K562 (cell line): ENCODE data around the gene UIMC1. TPM values are rescaled to one million over a fixed set of nuclear protein-coding genes. Genes with fewer than 3 reads are reported as not detected.

Source experiments
- ATAC-seq: fragments of 200-7000 bp; cut with Tn5 transposase; 3 replicates; pipeline ENCODE4 v1.9.1; 2020; ENCODE audit warnings: moderate library complexity
- BruUV-seq: library from RNA; stranded (reverse); fragments of 400-500 nt; replicated peaks from 2 replicates; lab custom pipeline; 2021; lab: Mats Ljungman, UMichigan
- CTCF ChIA-PET: fragments of 300-600 bp; formaldehyde crosslinking; extraction: SDS; loops from one replicate; lab custom pipeline; 2021; ENCODE audit warnings: low intra/inter-chr PET ratio; lab: Yijun Ruan, JAX
- POLR2A ChIA-PET: fragments of 300-600, 350-650 bp; sonication (Branson Sonifier 250); formaldehyde crosslinking; extraction: SDS; loops from one replicate; lab custom pipeline; 2021; ENCODE audit warnings: antibody characterized with exemption, inconsistent platforms; lab: Yijun Ruan, JAX
- DNase-seq, 4 experiments: peaks; one replicate each; pipeline versions ENCODE4 v3.0.0 to v3.0.0-alpha.2; 2011 to 2018; ENCODE audit warnings: low spot score in 3 of 4, mixed read lengths in 3 of 4; ENCODE audit errors: extremely low read depth in 1 of 4
- FAIRE-seq: peaks from 2 replicates; lab custom pipeline; 2011; peaks lifted over from hg19 to GRCh38; lab: Jason Lieb, UNC
- H2AFZ ChIP-seq: 2 replicates; pipeline ENCODE4 v1.6.0; 2011; ENCODE audit warnings: low read depth, low read length, control low read depth, inconsistent platforms
- H3K27ac ChIP-seq: fragments of 200-600 bp; 3 replicates; pipeline ENCODE4 v1.8.0; 2011; ENCODE audit warnings: low read depth, mild to moderate bottlenecking, control low read depth, inconsistent platforms, low read length, moderate library complexity, mixed read lengths; ENCODE audit errors: extremely low read depth
- H3K27me3 ChIP-seq, 2 experiments: fragments of 300-600 bp in 1 of 2; 2 replicates in 1 of 2; 3 replicates in 1 of 2; pipeline versions ENCODE4 v1.6.0 to v1.8.0; 2011; ENCODE audit warnings: inconsistent platforms in 2 of 2, low read length in 2 of 2, mild to moderate bottlenecking in 1 of 2, mixed read lengths in 1 of 2, moderate library complexity in 1 of 2; ENCODE audit not compliant: control insufficient read depth in 2 of 2, insufficient read depth in 2 of 2
- H3K36me3 ChIP-seq: fragments of 300-600 bp; 3 replicates; pipeline ENCODE4 v1.8.0; 2011; ENCODE audit warnings: mild to moderate bottlenecking, low read length, inconsistent platforms; ENCODE audit not compliant: control insufficient read depth, insufficient read depth
- H3K4me1 ChIP-seq, 2 experiments: fragments of 200-600 bp in 1 of 2; replicated peaks in 1 of 2; 2 replicates in 1 of 2; 3 replicates in 1 of 2; pipeline versions ENCODE4 v1.5.1 to v1.8.0; 2011; ENCODE audit warnings: inconsistent platforms in 2 of 2, low read length in 2 of 2, mild to moderate bottlenecking in 1 of 2, mixed read lengths in 1 of 2, moderate library complexity in 1 of 2; ENCODE audit not compliant: control insufficient read depth in 2 of 2, insufficient read depth in 2 of 2
- H3K4me2 ChIP-seq: 2 replicates; pipeline ENCODE4 v1.6.1; 2011; ENCODE audit warnings: low read length, control low read depth, inconsistent platforms, mixed read lengths; ENCODE audit not compliant: insufficient read depth
- H3K4me3 ChIP-seq: fragments of 200-600 bp; sonication (generic), shearing (Covaris generic); 2 replicates; pipeline ENCODE4 v1.5.1; 2016; ENCODE audit warnings: control low read depth, inconsistent platforms
- H3K79me2 ChIP-seq: fragments of 200-600 bp; 3 replicates; pipeline ENCODE4 v1.8.0; 2011; ENCODE audit warnings: low read length, inconsistent platforms; ENCODE audit not compliant: control insufficient read depth, insufficient read depth
- H3K9ac ChIP-seq, 2 experiments: 2 replicates each; pipeline versions ENCODE4 v1.6.0 to v1.6.1; 2011; ENCODE audit warnings: low read depth in 2 of 2, low read length in 2 of 2, control low read depth in 1 of 2, inconsistent platforms in 1 of 2, mild to moderate bottlenecking in 1 of 2, mixed read lengths in 1 of 2; ENCODE audit not compliant: insufficient read depth in 1 of 2
- H3K9me1 ChIP-seq: one replicate; pipeline ENCODE4 v1.6.0; 2011; ENCODE audit warnings: inconsistent platforms, mild to moderate bottlenecking, low read length, moderate library complexity; ENCODE audit not compliant: control insufficient read depth, insufficient read depth
- H3K9me3 ChIP-seq: replicated peaks from 2 replicates; pipeline ENCODE4 v1.5.1; 2011; ENCODE audit warnings: low read depth, low read length, inconsistent platforms; ENCODE audit not compliant: control insufficient read depth, insufficient read depth
- H4K20me1 ChIP-seq: replicated peaks from 2 replicates; pipeline ENCODE4 v1.6.1; 2011; ENCODE audit warnings: low read length, inconsistent platforms, mixed read lengths; ENCODE audit not compliant: control insufficient read depth, insufficient read depth
- ARID3A ChIP-seq: IDR thresholded peaks from 2 replicates; pipeline ENCODE4 v1.6.1; 2012; ENCODE audit warnings: low read depth, low read length, improper control_type of control experiment, borderline replicate concordance
- ELK1 ChIP-seq: sonication (generic); formaldehyde crosslinking; IDR thresholded peaks from 2 replicates; pipeline ENCODE4 v1.8.1; 2022; ENCODE audit warnings: missing genetic modification reagents
- PBX2 ChIP-seq, 2 experiments: IDR thresholded peaks in 1 of 2; conservative IDR thresholded peaks in 1 of 2; 2 replicates each; pipeline ENCODE4 v1.6.1; 2016; ENCODE audit warnings: low read depth in 2 of 2, mild to moderate bottlenecking in 1 of 2, missing compliant biosample characterization in 1 of 2, missing genetic modification characterization in 1 of 2, moderate library complexity in 1 of 2
- REST ChIP-seq, 2 experiments: fragments of 450-650 bp; formaldehyde crosslinking in 1 of 2; IDR thresholded peaks; 2 replicates each; pipeline versions ENCODE4 v1.4.0 to v1.6.1; 2014 to 2020; ENCODE audit warnings: mild to moderate bottlenecking in 2 of 2, borderline replicate concordance in 1 of 2, low read depth in 1 of 2
- SMC3 ChIP-seq: conservative IDR thresholded peaks from 2 replicates; pipeline ENCODE4 v1.6.1; 2011; ENCODE audit warnings: low read depth, low read length, improper control_type of control experiment; ENCODE audit not compliant: insufficient read depth
- WGBS: fragments of 100-300 bp; shearing (Covaris generic); methylation state at CpG from one replicate; pipeline ENCODE4 v1.1.6; 2016; ENCODE audit warnings: low coverage, mixed read lengths; ENCODE audit not compliant: insufficient coverage; ENCODE audit errors: missing lambda C conversion rate; 5-methylcytosine and 5-hydroxymethylcytosine counted together
- in situ Hi-C: fragments of 300-500 bp; cut with MboI; formaldehyde crosslinking; loops from 4 replicates; pipeline ENCODE4 v1.15.0; 2018; ENCODE audit warnings: inconsistent platforms, mixed read lengths
- intact Hi-C: fragments of 100-400 bp; cut with micrococcal nuclease; formaldehyde crosslinking; loops from 2 replicates; pipeline ENCODE4 v1.14.2; 2022
- polyA plus RNA-seq, 8 experiments: library from polyadenylated mRNA; depleted of rRNA in 4 of 8; stranded (reverse) in 5 of 8; unstranded in 3 of 8; fragments of >200 nt; fragmentation: Nextera tagmentation in 2 of 8; fragmentation: Illumina TruSeq in 1 of 8; extraction: Ambion mirVana in 2 of 8; extraction: Trizol in 1 of 8; gene quantifications; 2 replicates each; pipeline versions ENCODE4 v1.2.1 to v1.2.3, GENCODE V29; 2011 to 2014; ENCODE audit warnings: inconsistent platforms in 1 of 8, missing spikeins in 1 of 8
- total RNA-seq, 7 experiments: library from RNA; depleted of rRNA in 6 of 7; stranded (reverse); fragments of >200 nt in 6 of 7; fragmentation: Illumina TruSeq in 2 of 7; extraction: Trizol in 2 of 7; gene quantifications; 2 replicates each; pipeline versions ENCODE4 v1.2.1 to v1.2.3, GENCODE V29; 2011 to 2021; ENCODE audit warnings: low replicate concordance in 1 of 7

The UIMC1 gene
- total and polyA plus RNA-seq, 9 of the 15 experiments (the other 6 are each of a cell fraction or from before 2014, with no cell fraction given): 14.9 to 51.7 (median 36.8) TPM

- peak; percentile 89 for ATAC-seq
- Histone ChIP-seq H3K36me3 (peaks cover 47% of the 10 kb centered on the region), H3K9ac (no peak overlapping the region), H3K4me2 (no peak overlapping the region), H3K4me3 (no peak overlapping the region), H3K9me1 (no peaks in the 10 kb centered on the region), H3K27me3 (no peaks in the 10 kb centered on the region), H3K9me3 (no peaks in the 10 kb centered on the region), H3K27ac (no peak overlapping the region), H3K79me2 (no peaks in the 10 kb centered on the region; the same call in 2 of the 3 replicates), H4K20me1 (no peaks in the 10 kb centered on the region), H2AFZ (no peak overlapping the region), H3K4me1 (no peaks in the 10 kb centered on the region)
- CTCF ChIA-PET: interaction anchor here (0.6 to 1.5 kb wide), 6 partner anchors 146 to 623 kb away, joined by 3 to 8 read pairs (median 4); no protein-coding TSS in a partner anchor
- intact Hi-C loops: loop anchor here (2.0 kb wide), 2 partner anchors 146 to 298 kb away; no protein-coding TSS in a partner anchor
- in situ Hi-C loops: loop anchor here (10.0 kb wide), 1 partner anchor 294 kb away; no protein-coding TSS in a partner anchor
- 36% methylated on average over 3 of the region's 3 CpGs for WGBS
- BruUV-seq: no TSS peak
- POLR2A ChIA-PET: interaction anchor here (0.6 kb wide), 1 partner anchor 8 kb away, joined by 3 read pairs; no protein-coding TSS in a partner anchor
- FAIRE-seq: peak; percentile 49
- peak; percentile 36 to 54 (median 43) for DNase-seq
- TF ChIP-seq PBX2 (CRISPR knock-in tag; IDR thresholded peaks at IDR 0.05; ENCODE audit: low read depth) (no peak), PBX2 (tag; conservative IDR thresholded peaks at IDR 0.05; ENCODE audit: low read depth) (0 out of 2 replicates have a peak, but pooled peaks have one; percentile 7), ARID3A (0 out of 2 replicates have a peak, but pooled peaks have one; percentile 23), ELK1 (no peak), SMC3 (0 out of 2 replicates have a peak, but pooled peaks have one; percentile 19), REST (IDR thresholded peaks at IDR 0.05; ENCODE audit: borderline replicate concordance) (peak; percentile 43), REST (CRISPR knock-in tag; IDR thresholded peaks at IDR 0.05; ENCODE audit: low read depth) (no peak)
These were observed 47.5 kb downstream of the UIMC1 start for GRCh38 chr5:176959051-176959450.
